Measurements from ENCODE around the gene IGSF9B. TPM values are rescaled to one million over a fixed set of nuclear protein-coding genes. Genes with fewer than 3 reads are reported as not detected.

Gene IGSF9B
- total RNA-seq, 1 experiment from 2014 or later = 10.1 TPM

- no peak for DNase-seq (ENCODE audit: low spot score)
- Histone ChIP-seq H3K9me3 (ENCODE audit: low read depth, low read length, poor library complexity, severe bottlenecking) (no peaks in the 10 kb centered on the region), H3K36me3 (ENCODE audit: insufficient read depth, low read length, poor library complexity, severe bottlenecking) (no peaks in the 10 kb centered on the region), H3K4me1 (ENCODE audit: insufficient read depth, low read length, poor library complexity, severe bottlenecking) (no peaks in the 10 kb centered on the region), H3K27me3 (replicated peaks; ENCODE audit: insufficient read depth, low read depth, low read length, poor library complexity) (no peaks in the 10 kb centered on the region), H3K4me3 (ENCODE audit: low read depth, low read length, poor library complexity, severe bottlenecking) (no peak overlapping the region), H3K27ac (ENCODE audit: low read depth, low read length, poor library complexity, severe bottlenecking) (no peak overlapping the region)
- CTCF ChIA-PET = no interaction called here
- intact Hi-C loops (cut with micrococcal nuclease; ENCODE audit: unreplicated experiment) = no loop called here
- POLR2A ChIA-PET (ENCODE audit: low non-redundant PET) = no interaction called here
- no TSS peak for BruUV-seq (replicated peaks)
- TF ChIP-seq CTCF (conservative IDR thresholded peaks at IDR 0.05; ENCODE audit: low read depth, low read length) (no peak), EZH2 (IDR thresholded peaks at IDR 0.05; ENCODE audit: borderline replicate concordance, low read depth, low read length, poor library complexity, severe bottlenecking) (no peak)
Observed at GRCh38 chr11:133936136-133936535, 20.6 kb downstream of the IGSF9B start.

- Histone ChIP-seq H3K27me3 (replicated peaks; ENCODE audit: insufficient read depth, low read depth, low read length, poor library complexity) (no peaks in the 10 kb centered on the region), H3K27ac (ENCODE audit: low read depth, low read length, poor library complexity, severe bottlenecking) (no peak overlapping the region), H3K4me1 (ENCODE audit: insufficient read depth, low read length, poor library complexity, severe bottlenecking) (no peaks in the 10 kb centered on the region), H3K9me3 (ENCODE audit: low read depth, low read length, poor library complexity, severe bottlenecking) (no peaks in the 10 kb centered on the region), H3K4me3 (ENCODE audit: low read depth, low read length, poor library complexity, severe bottlenecking) (no peak overlapping the region), H3K36me3 (ENCODE audit: insufficient read depth, low read length, poor library complexity, severe bottlenecking) (no peaks in the 10 kb centered on the region)
- no TSS peak for BruUV-seq (replicated peaks)
- intact Hi-C loops (cut with micrococcal nuclease; ENCODE audit: unreplicated experiment) = no loop called here
- no peak for TF ChIP-seq CTCF (conservative IDR thresholded peaks at IDR 0.05; ENCODE audit: low read depth, low read length)
- TF ChIP-seq EZH2 (IDR thresholded peaks at IDR 0.05; ENCODE audit: borderline replicate concordance, low read depth, low read length, poor library complexity, severe bottlenecking) = no peak
- POLR2A ChIA-PET (ENCODE audit: low non-redundant PET) = no interaction called here
- DNase-seq (ENCODE audit: low spot score) = no peak
- CTCF ChIA-PET = no interaction called here
Observed at GRCh38 chr11:133935551-133935910, 21.2 kb downstream of the IGSF9B start.

GRCh38 chr11:133934599-133935550 is 21.9 kb downstream of the IGSF9B start:
- BruUV-seq (replicated peaks) = no TSS peak
- no peaks in the 10 kb centered on the region for H3K27me3 ChIP-seq (replicated peaks; ENCODE audit: insufficient read depth, low read depth, low read length, poor library complexity)
- no peaks in the 10 kb centered on the region for H3K36me3 ChIP-seq (ENCODE audit: insufficient read depth, low read length, poor library complexity, severe bottlenecking)
- TF ChIP-seq EZH2 (IDR thresholded peaks at IDR 0.05; ENCODE audit: borderline replicate concordance, low read depth, low read length, poor library complexity, severe bottlenecking) = no peak
- TF ChIP-seq CTCF (conservative IDR thresholded peaks at IDR 0.05; ENCODE audit: low read depth, low read length) = no peak
- CTCF ChIA-PET = no interaction called here
- no peak overlapping the region for H3K4me3 ChIP-seq (ENCODE audit: low read depth, low read length, poor library complexity, severe bottlenecking)
- POLR2A ChIA-PET (ENCODE audit: low non-redundant PET) = no interaction called here
- H3K27ac ChIP-seq (ENCODE audit: low read depth, low read length, poor library complexity, severe bottlenecking) = no peak overlapping the region
- H3K4me1 ChIP-seq (ENCODE audit: insufficient read depth, low read length, poor library complexity, severe bottlenecking) = no peaks in the 10 kb centered on the region
- intact Hi-C loops (cut with micrococcal nuclease; ENCODE audit: unreplicated experiment) = no loop called here
- peak; percentile 84 for DNase-seq (ENCODE audit: low spot score)
- H3K9me3 ChIP-seq (ENCODE audit: low read depth, low read length, poor library complexity, severe bottlenecking) = no peaks in the 10 kb centered on the region
